Measurements from ENCODE around the gene STK39. TPM values are rescaled to one million over a fixed set of nuclear protein-coding genes. Genes with fewer than 3 reads are reported as not detected.

The STK39 gene
- total and polyA plus RNA-seq, 4 donors = 8.5 to 18.7 (median 11.2) TPM

DNA sequence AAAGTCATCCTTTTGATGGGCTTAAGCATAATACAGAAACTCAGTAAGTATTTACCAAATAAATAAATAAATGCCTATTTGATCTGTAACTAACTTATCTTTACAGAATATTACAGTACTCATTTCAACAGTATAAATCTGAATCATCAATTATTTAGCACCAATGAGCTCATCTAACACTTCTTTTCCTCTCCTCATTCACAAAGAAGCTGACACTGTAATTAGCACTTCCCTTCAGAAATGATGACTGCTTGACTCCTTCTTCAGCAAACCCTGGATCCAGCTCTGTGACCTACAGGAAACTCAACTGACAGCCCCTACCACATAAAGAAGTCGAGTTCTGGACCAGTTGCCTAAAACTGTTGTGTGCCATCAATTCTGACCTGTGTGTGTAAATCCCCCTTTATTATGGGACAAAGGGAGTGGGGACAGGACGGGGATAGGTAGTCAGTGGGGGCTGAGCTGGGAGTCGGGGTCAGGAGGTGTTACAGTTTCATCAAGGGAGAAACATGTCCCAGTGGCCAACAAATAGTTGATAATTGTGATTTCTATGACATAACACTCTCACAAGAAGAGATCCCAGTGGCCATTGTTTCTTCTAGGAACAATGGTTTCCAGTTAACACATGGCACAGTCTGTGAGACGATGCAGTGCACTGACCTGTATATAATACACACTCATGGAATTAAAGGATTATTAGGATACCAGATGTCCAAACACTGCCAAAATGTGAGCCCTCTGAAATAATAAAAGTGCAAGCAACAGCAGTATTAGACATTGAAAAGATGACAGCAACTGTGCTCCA, 68.7 kb downstream of the STK39 start:
- H3K9ac ChIP-seq (ENCODE audit: insufficient read depth in 1 of 2, low read length in 2 of 2) = no peak overlapping the region
- DNase-seq = no peak
- TF ChIP-seq, protein P1, sequence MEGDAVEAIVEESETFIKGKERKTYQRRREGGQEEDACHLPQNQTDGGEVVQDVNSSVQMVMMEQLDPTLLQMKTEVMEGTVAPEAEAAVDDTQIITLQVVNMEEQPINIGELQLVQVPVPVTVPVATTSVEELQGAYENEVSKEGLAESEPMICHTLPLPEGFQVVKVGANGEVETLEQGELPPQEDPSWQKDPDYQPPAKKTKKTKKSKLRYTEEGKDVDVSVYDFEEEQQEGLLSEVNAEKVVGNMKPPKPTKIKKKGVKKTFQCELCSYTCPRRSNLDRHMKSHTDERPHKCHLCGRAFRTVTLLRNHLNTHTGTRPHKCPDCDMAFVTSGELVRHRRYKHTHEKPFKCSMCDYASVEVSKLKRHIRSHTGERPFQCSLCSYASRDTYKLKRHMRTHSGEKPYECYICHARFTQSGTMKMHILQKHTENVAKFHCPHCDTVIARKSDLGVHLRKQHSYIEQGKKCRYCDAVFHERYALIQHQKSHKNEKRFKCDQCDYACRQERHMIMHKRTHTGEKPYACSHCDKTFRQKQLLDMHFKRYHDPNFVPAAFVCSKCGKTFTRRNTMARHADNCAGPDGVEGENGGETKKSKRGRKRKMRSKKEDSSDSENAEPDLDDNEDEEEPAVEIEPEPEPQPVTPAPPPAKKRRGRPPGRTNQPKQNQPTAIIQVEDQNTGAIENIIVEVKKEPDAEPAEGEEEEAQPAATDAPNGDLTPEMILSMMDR (IDR thresholded peaks at IDR 0.05; ENCODE audit: control extremely low read depth, extremely low read depth) = no peak
- H3K36me3 ChIP-seq (ENCODE audit: control insufficient read depth in 4 of 4, insufficient read depth in 4 of 4, low read length in 4 of 4) = peaks cover 0 to 8% (median 1%) of the 10 kb centered on the region in 4 donors
- H3K27ac ChIP-seq (ENCODE audit: low read depth in 1 of 2, low read length in 1 of 2) = peak overlapping the region in 1 of 2 donors; percentile 54
- no peaks in the 10 kb centered on the region for H3K9me3 ChIP-seq (ENCODE audit: control insufficient read depth in 4 of 4, insufficient read depth in 3 of 4, low read length in 3 of 4)
- H3K27me3 ChIP-seq (ENCODE audit: control insufficient read depth in 3 of 3, insufficient read depth in 3 of 3, low read length in 2 of 3) = no peaks in the 10 kb centered on the region
- H3K4me3 ChIP-seq = no peak overlapping the region
- H3K4me1 ChIP-seq (ENCODE audit: control insufficient read depth in 5 of 5, insufficient read depth in 5 of 5, low read length in 5 of 5) = peaks cover 0 to 12% (median 0%) of the 10 kb centered on the region in 5 donors
- 77 to 89% methylated on average over 4 of the region's 4 CpGs for WGBS, 2 donors
- ATAC-seq (ENCODE audit: insufficient read depth, low FRiP score) = no peak

DNA sequence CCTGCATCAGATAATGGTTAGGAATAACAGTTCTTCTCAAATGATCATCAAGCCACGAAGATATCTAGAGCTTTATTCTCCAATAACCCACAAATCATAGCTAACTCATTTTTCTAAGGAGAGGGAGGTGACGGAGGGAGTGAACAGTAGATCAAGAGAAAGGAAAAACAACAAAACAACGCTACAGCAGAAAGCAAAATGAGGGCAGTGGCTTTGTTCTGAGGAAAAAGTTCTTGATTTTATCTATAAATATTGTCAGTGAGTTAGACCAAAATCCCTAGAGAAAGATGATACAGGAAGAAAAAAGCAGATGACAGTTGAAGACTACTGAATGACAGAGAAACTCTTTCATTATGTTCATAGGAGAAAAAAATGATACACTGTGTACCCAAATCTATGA, 71.0 kb downstream of the STK39 start:
- ATAC-seq (ENCODE audit: insufficient read depth, low FRiP score) = no peak
- peaks cover 0 to 12% (median 0%) of the 10 kb centered on the region in 5 donors for H3K4me1 ChIP-seq (ENCODE audit: control insufficient read depth in 5 of 5, insufficient read depth in 5 of 5, low read length in 5 of 5)
- no peak overlapping the region for H3K9ac ChIP-seq (ENCODE audit: insufficient read depth in 1 of 2, low read length in 2 of 2)
- WGBS, 2 donors = 87 to 89% methylated on average over 3 of the region's 3 CpGs
- no peak overlapping the region for H3K4me3 ChIP-seq
- no peak for DNase-seq
- H3K9me3 ChIP-seq (ENCODE audit: control insufficient read depth in 4 of 4, insufficient read depth in 3 of 4, low read length in 3 of 4) = no peaks in the 10 kb centered on the region
- TF ChIP-seq, protein P1 (IDR thresholded peaks at IDR 0.05; ENCODE audit: control extremely low read depth, extremely low read depth) = no peak
- H3K36me3 ChIP-seq (ENCODE audit: control insufficient read depth in 4 of 4, insufficient read depth in 4 of 4, low read length in 4 of 4) = peaks cover 0 to 5% (median 1%) of the 10 kb centered on the region in 4 donors
- no peak overlapping the region for H3K27ac ChIP-seq (ENCODE audit: low read depth in 1 of 2, low read length in 1 of 2)
- H3K27me3 ChIP-seq (ENCODE audit: control insufficient read depth in 3 of 3, insufficient read depth in 3 of 3, low read length in 2 of 3) = no peaks in the 10 kb centered on the region

DNA sequence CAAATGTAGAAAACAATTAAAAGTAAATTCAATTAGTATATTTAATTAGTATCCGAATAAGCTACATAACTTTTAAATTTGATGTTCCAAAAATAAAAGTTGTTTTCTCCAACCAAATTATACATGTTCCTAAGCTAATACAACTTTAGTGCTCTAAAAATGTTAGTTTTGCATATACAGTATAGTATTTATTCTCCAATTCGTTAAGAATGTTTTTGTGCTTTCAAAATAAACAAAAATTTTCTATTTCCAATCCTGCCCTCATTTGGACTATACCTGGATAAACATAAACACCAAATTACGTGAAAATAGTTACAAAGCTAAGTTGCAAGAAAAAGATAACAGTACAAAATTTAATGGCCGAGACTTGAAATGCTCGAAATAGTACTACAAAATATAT, 71.9 kb downstream of the STK39 start:
- H3K9me3 ChIP-seq (ENCODE audit: control insufficient read depth in 4 of 4, insufficient read depth in 3 of 4, low read length in 3 of 4) = no peaks in the 10 kb centered on the region
- H3K4me3 ChIP-seq = no peak overlapping the region
- peaks cover 0 to 3% (median 1%) of the 10 kb centered on the region in 4 donors for H3K36me3 ChIP-seq (ENCODE audit: control insufficient read depth in 4 of 4, insufficient read depth in 4 of 4, low read length in 4 of 4)
- no peak for ATAC-seq (ENCODE audit: insufficient read depth, low FRiP score)
- no peak overlapping the region for H3K9ac ChIP-seq (ENCODE audit: insufficient read depth in 1 of 2, low read length in 2 of 2)
- TF ChIP-seq, protein P1 (IDR thresholded peaks at IDR 0.05; ENCODE audit: control extremely low read depth, extremely low read depth) = no peak
- H3K27me3 ChIP-seq (ENCODE audit: control insufficient read depth in 3 of 3, insufficient read depth in 3 of 3, low read length in 2 of 3) = no peaks in the 10 kb centered on the region
- WGBS, 2 donors = 97 to 98% methylated on average over 5 of the region's 5 CpGs
- peaks cover 0 to 16% (median 0%) of the 10 kb centered on the region in 5 donors for H3K4me1 ChIP-seq (ENCODE audit: control insufficient read depth in 5 of 5, insufficient read depth in 5 of 5, low read length in 5 of 5)
- DNase-seq = no peak
- H3K27ac ChIP-seq (ENCODE audit: low read depth in 1 of 2, low read length in 1 of 2) = no peak overlapping the region
